Karpas-422 (cell line): Measurements from ENCODE around the gene AGAP5. TPM values are rescaled to one million over a fixed set of nuclear protein-coding genes. Genes with fewer than 3 reads are reported as not detected.

Experiments
- DNase-seq: peaks from one replicate; pipeline ENCODE4 v3.0.0-alpha.2; 2015
- H2AFZ ChIP-seq: fragments of 200-600 bp; sonication (generic); 2 replicates; pipeline ENCODE4 v1.6.1; 2014; ENCODE audit warnings: antibody characterized with exemption, low read length, mixed read lengths
- H3K27ac ChIP-seq: fragments of 200-600 bp; sonication (generic); 2 replicates; pipeline ENCODE4 v1.5.1; 2014; ENCODE audit warnings: mild to moderate bottlenecking, low read length, moderate library complexity
- H3K27me3 ChIP-seq: fragments of 200-600 bp; sonication (generic); 2 replicates; pipeline ENCODE4 v1.6.1; 2014; ENCODE audit warnings: low read length, mixed read lengths
- H3K36me3 ChIP-seq: fragments of 200-600 bp; sonication (generic); 2 replicates; pipeline ENCODE4 v1.6.1; 2014; ENCODE audit warnings: low read length, mixed read lengths; ENCODE audit not compliant: insufficient read depth
- H3K4me1 ChIP-seq: fragments of 200-600 bp; sonication (generic); 2 replicates; pipeline ENCODE4 v1.6.1; 2014; ENCODE audit warnings: mild to moderate bottlenecking, low read length, mixed read lengths
- H3K4me2 ChIP-seq: fragments of 200-600 bp; sonication (generic); 2 replicates; pipeline ENCODE4 v1.6.1; 2014; ENCODE audit warnings: low read length, low read depth, mild to moderate bottlenecking; ENCODE audit not compliant: poor library complexity, severe bottlenecking
- H3K4me3 ChIP-seq: fragments of 200-600 bp; sonication (generic); 2 replicates; pipeline ENCODE4 v1.5.1; 2014; ENCODE audit warnings: mild to moderate bottlenecking, antibody characterized with exemption, low read length, mixed read lengths
- H3K79me2 ChIP-seq: fragments of 200-600 bp; sonication (generic); 2 replicates; pipeline ENCODE4 v1.6.1; 2014; ENCODE audit warnings: mild to moderate bottlenecking, low read length, mixed read lengths
- H3K9ac ChIP-seq: fragments of 200-600 bp; sonication (generic); 2 replicates; pipeline ENCODE4 v1.6.0; 2014; ENCODE audit warnings: low read length
- H3K9me2 ChIP-seq: fragments of 200-600 bp; sonication (generic), shearing (Covaris generic); replicated peaks from 2 replicates; pipeline ENCODE4 v1.6.0; 2014; ENCODE audit warnings: mild to moderate bottlenecking, low read length, moderate library complexity; ENCODE audit not compliant: insufficient read depth
- H3K9me3 ChIP-seq: fragments of 300-700, 200-600 bp; sonication (generic); 2 replicates; pipeline ENCODE4 v1.6.1; 2014; ENCODE audit warnings: low read length, mixed read lengths
- H4K20me1 ChIP-seq: fragments of 200-600 bp; sonication (generic); 2 replicates; pipeline ENCODE4 v1.6.1; 2014; ENCODE audit warnings: mild to moderate bottlenecking, antibody characterized with exemption, low read length, low read depth; ENCODE audit not compliant: insufficient read depth
- total RNA-seq: library from RNA; depleted of rRNA; stranded (reverse); fragments of >200 nt; shearing (Covaris generic); gene quantifications from 2 replicates; pipeline ENCODE4 v1.2.3, GENCODE V29; 2014; ENCODE audit warnings: low replicate concordance

The AGAP5 gene
- total RNA-seq, 1 experiment from 2014 or later: 8.1 TPM

DNA sequence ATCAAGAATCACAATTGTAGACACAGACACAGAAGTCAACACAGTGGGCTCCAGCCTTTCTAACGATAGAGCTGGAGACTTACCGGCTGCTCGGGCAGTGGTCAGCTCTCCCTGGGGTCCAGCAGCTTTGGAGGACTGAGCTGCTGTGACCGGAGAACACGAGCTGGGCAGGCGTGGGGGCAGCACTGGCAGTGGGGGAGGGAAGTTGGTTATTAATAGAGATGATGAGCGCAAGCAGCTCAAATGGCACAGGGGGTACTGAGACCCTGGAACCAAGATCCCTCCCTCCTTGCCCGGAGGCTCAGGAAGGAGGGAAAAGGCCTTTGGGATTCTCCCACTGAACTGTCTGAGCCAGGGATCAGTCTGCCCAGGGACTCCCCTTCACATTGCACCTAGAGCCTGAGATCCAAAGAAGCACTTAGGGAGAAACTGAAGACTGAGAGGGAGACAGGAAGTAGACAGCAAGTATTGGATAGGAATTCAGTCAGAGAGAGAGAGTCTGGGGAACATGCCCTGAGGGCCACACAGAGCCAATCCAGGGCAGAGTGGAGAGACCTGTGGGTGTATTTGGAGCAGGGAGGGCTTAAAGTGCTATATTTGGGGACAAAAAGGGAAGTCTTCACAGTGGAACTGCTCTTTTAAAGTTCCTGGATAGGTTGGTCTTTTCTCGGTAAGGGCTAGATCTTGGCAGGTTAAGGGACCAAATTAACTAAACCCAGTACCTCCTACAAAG is 56.4 kb downstream of the AGAP5 start, which contains the start of gene MYOZ1:
TSS of gene MYOZ1 (minus strand) at position 147 of the 733 bp plus-strand sequence. CDS start 1,457 bp downstream, outside the sequence.
- Histone ChIP-seq H3K4me1 (peaks cover 5% of the 10 kb centered on the region), H3K4me2 (no peak within 1 kb of the TSS), H3K79me2 (no peaks in the 10 kb centered on the region), H3K27me3 (no peaks in the 10 kb centered on the region), H3K4me3 (no peak within 1 kb of the TSS), H3K36me3 (no peaks in the 10 kb centered on the region), H3K27ac (no peak within 1 kb of the TSS), H4K20me1 (no peaks in the 10 kb centered on the region), H3K9ac (peak within 1 kb of the TSS; percentile 33; the same call in 1 of the 2 replicates), H3K9me3 (no peaks in the 10 kb centered on the region), H3K9me2 (no peaks in the 10 kb centered on the region), H2AFZ (no peak within 1 kb of the TSS)
- DNase-seq: no peak

DNA sequence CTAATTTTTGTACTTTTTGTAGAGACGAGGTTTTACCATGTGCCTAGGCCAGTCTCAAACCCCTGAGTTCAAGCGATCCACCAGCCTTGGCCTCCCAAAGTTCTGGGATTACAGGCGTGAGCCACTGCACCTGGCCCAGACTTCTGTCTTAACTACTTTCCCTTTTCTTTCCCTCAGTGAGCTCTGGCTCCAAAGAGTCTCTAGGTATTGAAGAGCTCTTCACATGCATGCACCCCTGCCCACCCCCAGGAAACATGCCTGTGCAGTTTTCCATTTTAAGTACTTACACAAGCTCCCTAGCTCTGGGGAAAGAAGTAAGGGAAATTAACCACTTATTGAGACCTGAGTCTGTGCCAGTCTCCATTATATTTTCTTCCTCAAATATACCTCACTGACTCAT is 58.6 kb downstream of the AGAP5 start:
- no peaks in the 10 kb centered on the region for H3K9me2 ChIP-seq
- no peaks in the 10 kb centered on the region for H3K27me3 ChIP-seq
- no peak for DNase-seq
- H4K20me1 ChIP-seq: no peaks in the 10 kb centered on the region
- H3K79me2 ChIP-seq: no peaks in the 10 kb centered on the region
- no peaks in the 10 kb centered on the region for H3K36me3 ChIP-seq
- H2AFZ ChIP-seq: no peak overlapping the region
- no peak overlapping the region for H3K4me2 ChIP-seq
- no peak overlapping the region for H3K9ac ChIP-seq
- no peaks in the 10 kb centered on the region for H3K9me3 ChIP-seq
- no peak overlapping the region for H3K27ac ChIP-seq
- H3K4me3 ChIP-seq: no peak overlapping the region
- peaks cover 17% of the 10 kb centered on the region for H3K4me1 ChIP-seq

DNA sequence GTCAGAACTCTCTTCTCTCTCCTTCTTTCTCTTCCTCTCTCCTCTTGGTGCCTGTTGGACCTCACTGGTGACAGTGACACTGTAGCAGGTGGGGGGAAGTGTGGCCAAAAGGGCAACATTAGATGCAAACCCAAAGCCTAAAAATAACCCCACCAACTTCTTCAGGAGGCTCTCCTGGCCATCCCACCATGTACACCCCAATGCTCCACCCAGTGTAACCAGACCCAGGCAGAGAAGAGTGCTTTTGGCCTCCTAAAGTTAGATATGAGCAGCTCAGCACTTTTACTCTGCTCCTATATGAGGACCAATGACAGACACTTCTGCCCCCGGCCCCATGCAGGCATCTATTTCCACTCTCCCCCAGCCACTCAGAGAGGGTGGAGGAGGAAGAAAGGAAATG is 62.1 kb downstream of the AGAP5 start:
- Histone ChIP-seq H3K9me2 (no peaks in the 10 kb centered on the region), H3K4me3 (no peak overlapping the region), H3K36me3 (no peaks in the 10 kb centered on the region), H4K20me1 (no peaks in the 10 kb centered on the region), H3K9ac (no peak overlapping the region), H3K9me3 (no peaks in the 10 kb centered on the region), H3K4me1 (peaks cover 15% of the 10 kb centered on the region), H3K79me2 (no peaks in the 10 kb centered on the region), H3K27ac (no peak overlapping the region), H3K27me3 (no peaks in the 10 kb centered on the region), H3K4me2 (peak overlapping the region; percentile 4), H2AFZ (peak overlapping the region; percentile 11)
- peak; percentile 52 for DNase-seq

DNA sequence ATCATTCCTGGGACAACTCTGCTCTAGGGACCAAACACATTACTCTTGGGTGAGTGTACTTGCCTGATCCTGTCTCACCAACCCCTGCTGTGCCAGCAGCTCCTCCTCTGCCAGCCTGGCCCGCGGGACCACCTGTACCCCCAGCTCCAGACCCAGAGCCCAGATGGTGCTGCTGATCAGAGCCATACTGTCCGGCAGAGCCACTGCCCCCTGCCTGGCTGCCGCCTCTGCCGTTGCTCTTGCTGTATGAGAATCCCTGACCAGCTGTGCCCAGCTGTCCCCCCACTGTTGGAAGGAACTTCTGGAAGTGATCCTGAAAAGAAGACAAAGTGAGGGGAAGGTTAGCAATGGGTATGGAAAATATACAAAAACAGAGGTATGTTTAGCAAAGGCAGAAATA is 63.5 kb downstream of the AGAP5 start:
- H3K9ac ChIP-seq: no peak overlapping the region
- H3K4me2 ChIP-seq: no peak overlapping the region
- no peaks in the 10 kb centered on the region for H3K79me2 ChIP-seq
- H3K4me3 ChIP-seq: no peak overlapping the region
- no peaks in the 10 kb centered on the region for H3K36me3 ChIP-seq
- peaks cover 15% of the 10 kb centered on the region for H3K4me1 ChIP-seq
- no peak overlapping the region for H2AFZ ChIP-seq
- no peaks in the 10 kb centered on the region for H3K27me3 ChIP-seq
- H3K9me3 ChIP-seq: no peaks in the 10 kb centered on the region
- DNase-seq: no peak
- no peaks in the 10 kb centered on the region for H4K20me1 ChIP-seq
- H3K27ac ChIP-seq: no peak overlapping the region
- H3K9me2 ChIP-seq: no peaks in the 10 kb centered on the region

DNA sequence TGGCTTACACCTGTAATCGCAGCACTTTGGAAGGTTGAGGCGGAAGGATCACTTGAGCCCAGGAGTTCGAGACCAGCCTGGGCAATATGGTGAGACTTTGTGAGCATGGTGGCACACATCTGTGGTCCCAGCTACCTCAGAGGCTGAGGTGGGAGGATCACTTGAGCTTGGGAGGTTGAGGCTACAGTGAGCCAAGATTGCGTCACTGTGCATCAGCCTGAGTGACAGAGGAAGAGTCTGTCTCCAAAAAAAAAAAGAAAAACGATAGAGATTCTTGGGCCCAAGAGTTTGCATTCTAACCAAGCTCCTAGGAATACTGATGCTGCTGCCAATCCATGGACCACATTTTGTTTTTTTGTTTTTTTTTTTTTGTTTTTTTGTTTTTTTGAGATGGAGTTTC is 68.7 kb downstream of the AGAP5 start:
- peaks cover 20% of the 10 kb centered on the region for H3K4me1 ChIP-seq
- no peaks in the 10 kb centered on the region for H4K20me1 ChIP-seq
- no peak overlapping the region for H3K4me3 ChIP-seq
- DNase-seq: no peak
- no peak overlapping the region for H3K27ac ChIP-seq
- H3K9me3 ChIP-seq: no peaks in the 10 kb centered on the region
- H3K36me3 ChIP-seq: no peaks in the 10 kb centered on the region
- H3K27me3 ChIP-seq: no peaks in the 10 kb centered on the region
- H3K9me2 ChIP-seq: no peaks in the 10 kb centered on the region
- no peak overlapping the region for H3K9ac ChIP-seq
- H3K79me2 ChIP-seq: peaks cover 25% of the 10 kb centered on the region
- H3K4me2 ChIP-seq: no peak overlapping the region
- no peak overlapping the region for H2AFZ ChIP-seq

DNA sequence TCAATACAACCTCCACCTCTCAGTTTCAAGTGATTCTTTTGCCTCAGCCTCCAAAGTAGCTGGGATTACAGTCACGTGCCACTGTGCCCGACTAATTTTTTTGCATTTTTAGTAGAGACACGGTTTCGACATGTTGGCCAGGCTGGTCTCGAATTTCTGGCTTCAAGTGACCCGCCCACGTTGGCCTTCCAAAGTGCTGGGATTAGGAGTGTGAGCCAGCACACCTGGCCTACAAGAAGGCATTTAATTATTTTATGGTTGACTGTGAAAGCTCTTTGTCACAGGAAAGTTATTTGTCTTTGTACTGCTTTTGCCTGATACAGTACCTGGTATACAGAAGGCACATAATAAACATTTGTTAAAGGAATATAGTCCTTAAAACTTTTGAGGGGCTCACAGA is 69.5 kb downstream of the AGAP5 start:
- Histone ChIP-seq H3K9ac (no peak overlapping the region), H3K9me3 (no peaks in the 10 kb centered on the region), H3K4me1 (peaks cover 20% of the 10 kb centered on the region), H3K9me2 (no peaks in the 10 kb centered on the region), H4K20me1 (no peaks in the 10 kb centered on the region), H3K79me2 (peaks cover 29% of the 10 kb centered on the region), H2AFZ (no peak overlapping the region), H3K27me3 (no peaks in the 10 kb centered on the region), H3K4me3 (no peak overlapping the region), H3K27ac (no peak overlapping the region), H3K36me3 (no peaks in the 10 kb centered on the region), H3K4me2 (no peak overlapping the region)
- no peak for DNase-seq

DNA sequence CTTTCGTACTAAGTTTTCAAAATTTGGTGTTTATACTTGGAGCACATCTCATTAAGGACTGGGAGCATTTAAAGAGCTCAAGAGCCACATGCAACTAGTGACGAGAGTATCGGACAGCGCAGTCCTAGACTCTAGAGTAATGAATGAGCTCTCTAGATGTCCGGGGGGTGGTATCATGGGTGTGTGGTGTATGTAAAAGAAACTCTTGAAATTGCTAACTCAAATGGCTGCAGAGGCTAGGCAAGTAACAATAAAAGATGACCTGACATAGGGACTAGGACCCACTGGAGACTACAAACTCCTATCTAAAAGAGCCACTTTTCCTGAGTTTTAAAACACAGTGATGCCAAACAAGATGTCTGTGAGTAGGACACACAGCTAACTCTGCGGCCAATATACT is 70.6 kb downstream of the AGAP5 start:
- Histone ChIP-seq H3K9ac (peak overlapping the region; percentile 96; the same call in 1 of the 2 replicates), H2AFZ (no peak overlapping the region), H3K4me2 (peak overlapping the region; percentile 98), H3K4me3 (peak overlapping the region; percentile 79; the same call in 1 of the 2 replicates), H3K27ac (no peak overlapping the region), H3K9me2 (no peaks in the 10 kb centered on the region), H3K79me2 (peaks cover 35% of the 10 kb centered on the region), H3K9me3 (no peaks in the 10 kb centered on the region), H3K27me3 (no peaks in the 10 kb centered on the region), H4K20me1 (no peaks in the 10 kb centered on the region), H3K36me3 (no peaks in the 10 kb centered on the region), H3K4me1 (peaks cover 20% of the 10 kb centered on the region)
- no peak for DNase-seq

DNA sequence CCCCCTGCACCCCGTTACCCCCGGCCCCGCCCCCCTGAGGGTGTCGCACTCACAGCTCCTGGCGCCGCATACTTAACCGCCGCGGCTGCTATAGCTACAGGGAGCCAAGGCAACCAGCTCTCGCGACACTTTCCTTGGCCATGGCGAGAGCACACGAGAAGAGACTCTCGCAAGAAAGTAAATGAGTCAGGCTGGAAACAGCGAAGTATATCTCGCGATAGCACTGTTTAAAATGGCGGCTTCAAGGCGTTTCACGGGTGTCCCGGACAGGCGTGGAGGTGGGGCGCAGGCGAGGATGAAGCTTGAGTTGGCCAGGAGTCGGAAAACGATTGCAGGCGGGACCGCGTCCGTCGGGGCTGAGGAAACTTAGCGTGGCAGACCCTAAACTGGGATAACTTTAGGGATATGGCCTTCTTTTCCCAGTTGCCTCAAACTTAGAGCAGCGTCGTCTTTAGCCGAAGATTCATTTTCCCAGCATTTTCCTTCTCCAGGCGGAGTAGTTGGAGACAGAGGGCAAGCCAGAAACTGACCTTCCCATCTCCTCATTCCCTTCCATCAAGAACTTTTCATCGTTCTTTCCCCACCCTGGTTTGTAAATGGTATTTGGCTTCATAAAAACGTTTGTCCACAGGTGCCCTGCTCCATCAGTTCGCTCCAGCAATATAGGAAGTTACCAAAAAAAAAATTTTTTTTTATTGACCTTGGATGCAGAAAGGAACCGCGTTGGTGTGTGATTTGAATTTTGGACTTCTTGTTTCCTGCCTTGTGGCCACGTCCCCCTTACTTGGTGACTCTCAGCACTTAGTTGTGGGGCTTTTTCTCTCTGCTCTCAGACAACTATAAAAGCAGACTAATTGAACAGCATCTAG is 71.8 kb downstream of the AGAP5 start:
- peak overlapping the region; percentile 79 for H3K4me3 ChIP-seq
- peak overlapping the region; percentile 98 for H3K4me2 ChIP-seq
- peak; percentile 99 for DNase-seq
- H3K27ac ChIP-seq: peak overlapping the region; percentile 66
- peaks cover 35% of the 10 kb centered on the region for H3K79me2 ChIP-seq
- no peaks in the 10 kb centered on the region for H3K27me3 ChIP-seq
- H3K9me3 ChIP-seq: no peaks in the 10 kb centered on the region
- peaks cover 20% of the 10 kb centered on the region for H3K4me1 ChIP-seq
- H3K9ac ChIP-seq: peak overlapping the region; percentile 96
- no peaks in the 10 kb centered on the region for H4K20me1 ChIP-seq
- H3K9me2 ChIP-seq: no peaks in the 10 kb centered on the region
- H3K36me3 ChIP-seq: no peaks in the 10 kb centered on the region
- peak overlapping the region; percentile 80 for H2AFZ ChIP-seq
